IMR-90 (cell line): ENCODE results near the gene SGMS1. TPM values are rescaled to one million over a fixed set of nuclear protein-coding genes. Genes with fewer than 3 reads are reported as not detected.

Experiments
- ATAC-seq: fragments of 200-7000 bp; cut with Tn5 transposase; 2 replicates; pipeline ENCODE4 v1.9.1; 2020; ENCODE audit warnings: low read depth, mild to moderate bottlenecking, moderate library complexity
- BruUV-seq: library from RNA; stranded (reverse); fragments of 400-500 nt; replicated peaks from 2 replicates; lab custom pipeline; 2021; lab: Mats Ljungman, UMichigan
- CTCF ChIA-PET: fragments of 300-600 bp; formaldehyde crosslinking; extraction: SDS; loops from one replicate; lab custom pipeline; 2021; ENCODE audit warnings: antibody characterized with exemption; lab: Yijun Ruan, JAX
- POLR2A ChIA-PET: fragments of 300-600 bp; sonication (Branson Sonifier 250); formaldehyde crosslinking; loops from one replicate; lab custom pipeline; 2022; ENCODE audit warnings: antibody characterized with exemption; ENCODE audit not compliant: unreplicated experiment; lab: Charles Lee
- DNase-seq: peaks from one replicate; pipeline ENCODE4 v3.0.0; 2013
- H2AFZ ChIP-seq: replicated peaks from 2 replicates; pipeline ENCODE3; 2013; ENCODE audit warnings: low read length, mild to moderate bottlenecking; ENCODE audit not compliant: poor library complexity
- H2AK5ac ChIP-seq: 2 replicates; pipeline ENCODE4 v1.6.1; 2013; ENCODE audit warnings: low read depth, low read length, inconsistent platforms
- H2AK9ac ChIP-seq: replicated peaks from 2 replicates; pipeline ENCODE3; 2013; ENCODE audit warnings: mild to moderate bottlenecking, low read depth, low read length, moderate library complexity; ENCODE audit not compliant: poor library complexity
- H2BK120ac ChIP-seq: 2 replicates; pipeline ENCODE4 v1.6.1; 2013; ENCODE audit warnings: low read depth, low read length, inconsistent platforms
- H2BK15ac ChIP-seq: 3 replicates; pipeline ENCODE4 v1.6.1; 2013; ENCODE audit warnings: low read depth, low read length, inconsistent platforms
- H2BK20ac ChIP-seq: 2 replicates; pipeline ENCODE4 v1.6.1; 2013; ENCODE audit warnings: low read depth, mild to moderate bottlenecking, inconsistent platforms, low read length, moderate library complexity
- H2BK5ac ChIP-seq: 2 replicates; pipeline ENCODE4 v1.6.1; 2013; ENCODE audit warnings: mild to moderate bottlenecking, low read depth, low read length, inconsistent platforms; ENCODE audit not compliant: poor library complexity, severe bottlenecking
- H3K14ac ChIP-seq: replicated peaks from 2 replicates; pipeline ENCODE4 v1.6.1; 2013; ENCODE audit warnings: low read depth, low read length, inconsistent platforms
- H3K18ac ChIP-seq: 2 replicates; pipeline ENCODE4 v1.6.1; 2013; ENCODE audit warnings: low read depth, low read length, control low read depth
- H3K23ac ChIP-seq: 2 replicates; pipeline ENCODE4 v1.6.1; 2013; ENCODE audit warnings: low read depth, low read length, inconsistent platforms
- H3K27ac ChIP-seq: 2 replicates; pipeline ENCODE4 v1.5.1; 2013; ENCODE audit warnings: mild to moderate bottlenecking, control low read depth, low read length; ENCODE audit not compliant: insufficient read depth
- H3K27me3 ChIP-seq: 2 replicates; pipeline ENCODE4 v1.6.1; 2013; ENCODE audit warnings: low read length; ENCODE audit not compliant: control insufficient read depth, insufficient read depth
- H3K36me3 ChIP-seq: 2 replicates; pipeline ENCODE4 v1.6.1; 2013; ENCODE audit warnings: low read length, mixed read lengths; ENCODE audit not compliant: control insufficient read depth, insufficient read depth
- H3K4ac ChIP-seq: 2 replicates; pipeline ENCODE4 v1.6.1; 2013; ENCODE audit warnings: low read depth, low read length, inconsistent platforms
- H3K4me1 ChIP-seq: 2 replicates; pipeline ENCODE4 v1.6.1; 2013; ENCODE audit warnings: low read length, mixed read lengths; ENCODE audit not compliant: control insufficient read depth, insufficient read depth
- H3K4me2 ChIP-seq: 2 replicates; pipeline ENCODE4 v1.6.1; 2013; ENCODE audit warnings: low read depth, mild to moderate bottlenecking, control low read depth, low read length, moderate library complexity
- H3K4me3 ChIP-seq: 2 replicates; pipeline ENCODE4 v1.5.1; 2013; ENCODE audit warnings: low read depth, mild to moderate bottlenecking, control low read depth, low read length, moderate library complexity; ENCODE audit not compliant: insufficient read depth
- H3K56ac ChIP-seq: 2 replicates; pipeline ENCODE4 v1.6.1; 2013; ENCODE audit warnings: low read length, inconsistent platforms; ENCODE audit not compliant: insufficient read depth; ENCODE audit errors: extremely low read depth
- H3K79me1 ChIP-seq, 2 experiments: 2 replicates each; pipeline ENCODE4 v1.6.1; 2013; ENCODE audit warnings: low read length in 2 of 2, inconsistent platforms in 1 of 2, low read depth in 1 of 2
- H3K9ac ChIP-seq: 2 replicates; pipeline ENCODE4 v1.6.1; 2013; ENCODE audit warnings: low read depth, low read length, control low read depth
- H3K9me1 ChIP-seq: 2 replicates; pipeline ENCODE4 v1.6.1; 2013; ENCODE audit warnings: low read length, inconsistent platforms; ENCODE audit not compliant: insufficient read depth
- H3K9me3 ChIP-seq: 2 replicates; pipeline ENCODE4 v1.6.1; 2013; ENCODE audit warnings: low read length; ENCODE audit not compliant: control insufficient read depth, insufficient read depth
- H4K20me1 ChIP-seq: 2 replicates; pipeline ENCODE4 v1.6.1; 2013; ENCODE audit warnings: low read length, inconsistent platforms; ENCODE audit not compliant: insufficient read depth
- H4K5ac ChIP-seq: 2 replicates; pipeline ENCODE4 v1.6.1; 2013; ENCODE audit warnings: mild to moderate bottlenecking, low read depth, low read length, control low read depth
- H4K8ac ChIP-seq, 2 experiments: 2 replicates each; pipeline ENCODE4 v1.6.1; 2013; ENCODE audit warnings: low read depth in 2 of 2, low read length in 2 of 2, control low read depth in 1 of 2, inconsistent platforms in 1 of 2
- H4K91ac ChIP-seq: 2 replicates; pipeline ENCODE4 v1.6.1; 2013; ENCODE audit warnings: low read depth, low read length, inconsistent platforms; ENCODE audit not compliant: insufficient read depth
- BHLHE40 ChIP-seq: fragments of 150-350 bp; IDR thresholded peaks from 2 replicates; pipeline ENCODE4 v1.6.1; 2016; ENCODE audit warnings: mild to moderate bottlenecking, low read depth, low read length
- CTCF ChIP-seq: conservative IDR thresholded peaks from 2 replicates; pipeline ENCODE4 v1.5.1; 2012; ENCODE audit warnings: mild to moderate bottlenecking, low read depth, low read length, improper control_type of control experiment
- ELK1 ChIP-seq: fragments of 150-350 bp; IDR thresholded peaks from 2 replicates; pipeline ENCODE4 v1.6.1; 2016; ENCODE audit warnings: low read depth, mild to moderate bottlenecking, low read length, moderate library complexity, borderline replicate concordance
- MXI1 ChIP-seq: IDR thresholded peaks from 2 replicates; pipeline ENCODE4 v1.6.1; 2012; ENCODE audit warnings: low read depth, mild to moderate bottlenecking, low read length, moderate library complexity, borderline replicate concordance
- POLR2A ChIP-seq: IDR thresholded peaks from 2 replicates; pipeline ENCODE4 v1.6.1; 2012; ENCODE audit warnings: mild to moderate bottlenecking, low read depth, low read length
- RAD21 ChIP-seq: IDR thresholded peaks from 2 replicates; pipeline ENCODE4 v1.6.1; 2012; ENCODE audit warnings: low read length, improper control_type of control experiment
- whole genome bisulfite sequencing, 2 experiments: methylation state at CpG; one replicate each; pipeline versions ENCODE4 v1.1.5 to v1.1.7; 2013; ENCODE audit warnings: missing lambda C conversion rate in 2 of 2; ENCODE audit not compliant: insufficient read length in 1 of 2; ENCODE audit errors: extremely low coverage in 2 of 2; 5-methylcytosine and 5-hydroxymethylcytosine counted together
- dilution Hi-C: fragments of 300-500 bp; cut with HindIII; formaldehyde crosslinking; loops from one replicate; pipeline ENCODE4 v1.14.3; 2018; ENCODE audit warnings: low sequenced_read_pairs; ENCODE audit not compliant: unreplicated experiment
- in situ Hi-C: fragments of 300-500 bp; cut with MboI; formaldehyde crosslinking; loops from 3 replicates; pipeline ENCODE4 v1.14.3; 2019; ENCODE audit warnings: low sequenced_read_pairs, inconsistent platforms, mixed read lengths
- intact Hi-C: fragments of 100-400 bp; cut with micrococcal nuclease; formaldehyde crosslinking; loops from 2 replicates; pipeline ENCODE4 v1.10.0; 2022
- polyA plus RNA-seq, 3 experiments: library from polyadenylated mRNA; depleted of rRNA; stranded (reverse); fragments of >200 nt; gene quantifications; 2 replicates each; pipeline ENCODE4 v1.2.3, GENCODE V29; 2012; ENCODE audit warnings: low replicate concordance in 1 of 3
- total RNA-seq: library from RNA; depleted of rRNA; stranded (reverse); fragments of >200 nt; gene quantifications from 2 replicates; pipeline ENCODE4 v1.2.3, GENCODE V29; 2012
- TF ChIP-seq, protein P1 (sequence below): fragments of 150-350 bp; IDR thresholded peaks from 2 replicates; pipeline ENCODE4 v1.6.1; 2017; ENCODE audit warnings: mild to moderate bottlenecking, antibody characterized with exemption, low read length, low read depth

Gene SGMS1
- total and polyA plus RNA-seq, 2 of the 4 experiments (the other 2 are of a cell fraction), result 9.8 to 30.8 TPM

- H3K56ac ChIP-seq, result no peak overlapping the region
- no peak overlapping the region for H2BK120ac ChIP-seq
- no peak overlapping the region for H2BK15ac ChIP-seq
- H3K27ac ChIP-seq, result no peak overlapping the region
- H2BK20ac ChIP-seq, result no peak overlapping the region
- H3K23ac ChIP-seq, result 0 out of 2 replicates have a peak overlapping the region, but pooled peaks have one; percentile 39
- no peak overlapping the region for H2AK5ac ChIP-seq
- intact Hi-C loops (no loop called here), dilution Hi-C loops (no loop called here), in situ Hi-C loops (no loop called here)
- peaks cover 11% of the 10 kb centered on the region for H4K20me1 ChIP-seq
- no peak overlapping the region for H2AK9ac ChIP-seq
- DNase-seq, result no peak
- H4K8ac ChIP-seq, result no peak overlapping the region
- H3K9me3 ChIP-seq, result no peaks in the 10 kb centered on the region
- H3K36me3 ChIP-seq, result no peaks in the 10 kb centered on the region
- H3K4me2 ChIP-seq, result no peak overlapping the region
- H3K27me3 ChIP-seq, result no peaks in the 10 kb centered on the region
- no peak overlapping the region for H3K4ac ChIP-seq
- no TSS peak for BruUV-seq
- no peak for ATAC-seq
- TF ChIP-seq, protein P1, sequence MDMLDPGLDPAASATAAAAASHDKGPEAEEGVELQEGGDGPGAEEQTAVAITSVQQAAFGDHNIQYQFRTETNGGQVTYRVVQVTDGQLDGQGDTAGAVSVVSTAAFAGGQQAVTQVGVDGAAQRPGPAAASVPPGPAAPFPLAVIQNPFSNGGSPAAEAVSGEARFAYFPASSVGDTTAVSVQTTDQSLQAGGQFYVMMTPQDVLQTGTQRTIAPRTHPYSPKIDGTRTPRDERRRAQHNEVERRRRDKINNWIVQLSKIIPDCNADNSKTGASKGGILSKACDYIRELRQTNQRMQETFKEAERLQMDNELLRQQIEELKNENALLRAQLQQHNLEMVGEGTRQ, result no peak
- no peak for TF ChIP-seq POLR2A
- TF ChIP-seq RAD21, result no peak
- no peak for TF ChIP-seq ELK1
- TF ChIP-seq CTCF, result no peak
- TF ChIP-seq MXI1, result no peak
- no peak for TF ChIP-seq BHLHE40
- WGBS, 2 experiments, result 83% methylated on average over 2 of the region's 5 CpGs; no CpG with 5 or more reads in 1 of the 2 experiments
- no peak overlapping the region for H3K4me3 ChIP-seq
- no peak overlapping the region for H3K9ac ChIP-seq
- H3K14ac ChIP-seq, result no peak overlapping the region
- peaks cover 14% of the 10 kb centered on the region for H3K9me1 ChIP-seq
- no peak overlapping the region for H4K91ac ChIP-seq
- no peak overlapping the region for H4K5ac ChIP-seq
- H3K4me1 ChIP-seq, result peaks cover 12% of the 10 kb centered on the region
- ChIA-PET CTCF (no interaction called here), POLR2A (no interaction called here)
- no peak overlapping the region for H3K18ac ChIP-seq
- no peak overlapping the region for H2BK5ac ChIP-seq
- no peak overlapping the region for H2AFZ ChIP-seq
- peaks cover 8 to 31% of the 10 kb centered on the region in 2 experiments; a peak in 3 of 4 replicates for H3K79me1 ChIP-seq
Observed at GRCh38 chr10:50508315-50509051, 115.3 kb downstream of the SGMS1 start.
